Measurements from ENCODE around the gene ABCD3. TPM values are rescaled to one million over a fixed set of nuclear protein-coding genes. Genes with fewer than 3 reads are reported as not detected.

The ABCD3 gene
- total RNA-seq, 3 donors from 2014 or later (not counting 1 experiment from before 2014, with no cell fraction given), result 22.3 to 29.5 (median 27.6) TPM

GRCh38 chr1:94384485-94385265, 33.5 kb upstream of the ABCD3 start:
- Mint-ChIP-seq H3K4me1 (peaks cover 9% of the 10 kb centered on the region in 2 donors), H3K27ac (peak overlapping the region in 1 of 2 donors; percentile 51), H3K4me3 (peak overlapping the region; percentile 48), H3K9me3 (no peaks in the 10 kb centered on the region), H3K36me3 (no peaks in the 10 kb centered on the region), H3K27me3 (ENCODE audit: low read depth in 2 of 2) (peaks cover 0 to 14% of the 10 kb centered on the region in 2 donors)
- H3K27me3 ChIP-seq (ENCODE audit: control insufficient read depth, insufficient read depth, low read length), result no peaks in the 10 kb centered on the region
- H3K27ac ChIP-seq (ENCODE audit: low read length), result no peak overlapping the region
- H3K9me3 ChIP-seq (ENCODE audit: control insufficient read depth, insufficient read depth, low read length), result no peaks in the 10 kb centered on the region
- peak; percentile 52 to 74 (median 58) for ATAC-seq
- no peak overlapping the region for H3K4me3 ChIP-seq (ENCODE audit: low read length)
- peaks cover 3% of the 10 kb centered on the region for H3K4me1 ChIP-seq (ENCODE audit: control insufficient read depth, insufficient read depth, low read length)
- TF ChIP-seq CTCF (IDR thresholded peaks at IDR 0.05), result no peak
- H3K36me3 ChIP-seq (ENCODE audit: control insufficient read depth, insufficient read depth, low read length), result no peaks in the 10 kb centered on the region
- intact Hi-C loops (cut with micrococcal nuclease), result no loop called here
- peak in 1 of 2 donors; percentile 44 for DNase-seq
- 45% methylated on average over 4 of the region's 4 CpGs for WGBS (ENCODE audit: insufficient coverage)

GRCh38 chr1:94385308-94385929, 32.8 kb upstream of the ABCD3 start:
- peak in 1 of 2 donors; percentile 4 for DNase-seq
- H3K27me3 Mint-ChIP-seq (ENCODE audit: low read depth in 2 of 2), result peaks cover 0 to 14% of the 10 kb centered on the region in 2 donors
- H3K27me3 ChIP-seq (ENCODE audit: control insufficient read depth, insufficient read depth, low read length), result no peaks in the 10 kb centered on the region
- H3K27ac Mint-ChIP-seq, result peak overlapping the region in 1 of 2 donors; percentile 51
- TF ChIP-seq CTCF (IDR thresholded peaks at IDR 0.05), result no peak
- no peak overlapping the region for H3K4me3 Mint-ChIP-seq
- H3K4me3 ChIP-seq (ENCODE audit: low read length), result no peak overlapping the region
- H3K4me1 Mint-ChIP-seq, result peaks cover 9% of the 10 kb centered on the region in 2 donors
- no peaks in the 10 kb centered on the region for H3K9me3 Mint-ChIP-seq
- H3K36me3 Mint-ChIP-seq, result no peaks in the 10 kb centered on the region
- 100% methylated on average over 1 of the region's 2 CpGs for WGBS (ENCODE audit: insufficient coverage)
- H3K36me3 ChIP-seq (ENCODE audit: control insufficient read depth, insufficient read depth, low read length), result no peaks in the 10 kb centered on the region
- no peak overlapping the region for H3K27ac ChIP-seq (ENCODE audit: low read length)
- no peak for ATAC-seq
- H3K4me1 ChIP-seq (ENCODE audit: control insufficient read depth, insufficient read depth, low read length), result peaks cover 3% of the 10 kb centered on the region
- intact Hi-C loops (cut with micrococcal nuclease), result no loop called here
- no peaks in the 10 kb centered on the region for H3K9me3 ChIP-seq (ENCODE audit: control insufficient read depth, insufficient read depth, low read length)

GRCh38 chr1:94389298-94389697, 28.9 kb upstream of the ABCD3 start:
- intact Hi-C loops (cut with micrococcal nuclease), result no loop called here

More at GRCh38 chr1:94389298-94389697, 28.9 kb upstream of the ABCD3 start:
- Histone ChIP-seq H3K9me3 (ENCODE audit: control insufficient read depth, insufficient read depth, low read length) (no peaks in the 10 kb centered on the region), H3K4me3 (ENCODE audit: low read length) (no peak overlapping the region), H3K27me3 (ENCODE audit: control insufficient read depth, insufficient read depth, low read length) (no peaks in the 10 kb centered on the region), H3K27ac (ENCODE audit: low read length) (no peak overlapping the region), H3K36me3 (ENCODE audit: control insufficient read depth, insufficient read depth, low read length) (no peaks in the 10 kb centered on the region), H3K4me1 (ENCODE audit: control insufficient read depth, insufficient read depth, low read length) (peaks cover 3% of the 10 kb centered on the region)
- Mint-ChIP-seq H3K27me3 (ENCODE audit: low read depth in 2 of 2) (peaks cover 0 to 19% of the 10 kb centered on the region in 2 donors), H3K27ac (no peak overlapping the region), H3K9me3 (no peaks in the 10 kb centered on the region), H3K4me3 (no peak overlapping the region), H3K36me3 (no peaks in the 10 kb centered on the region), H3K4me1 (peaks cover 9% of the 10 kb centered on the region in 2 donors)
- DNase-seq (no peak), ATAC-seq (no peak)
- TF ChIP-seq CTCF (IDR thresholded peaks at IDR 0.05), result no peak
- 81% methylated on average over 3 of the region's 4 CpGs for WGBS (ENCODE audit: insufficient coverage)

All from natural killer cell (primary cell).